Measurements from ENCODE around the gene TEAD1.

The TEAD1 gene

DNA sequence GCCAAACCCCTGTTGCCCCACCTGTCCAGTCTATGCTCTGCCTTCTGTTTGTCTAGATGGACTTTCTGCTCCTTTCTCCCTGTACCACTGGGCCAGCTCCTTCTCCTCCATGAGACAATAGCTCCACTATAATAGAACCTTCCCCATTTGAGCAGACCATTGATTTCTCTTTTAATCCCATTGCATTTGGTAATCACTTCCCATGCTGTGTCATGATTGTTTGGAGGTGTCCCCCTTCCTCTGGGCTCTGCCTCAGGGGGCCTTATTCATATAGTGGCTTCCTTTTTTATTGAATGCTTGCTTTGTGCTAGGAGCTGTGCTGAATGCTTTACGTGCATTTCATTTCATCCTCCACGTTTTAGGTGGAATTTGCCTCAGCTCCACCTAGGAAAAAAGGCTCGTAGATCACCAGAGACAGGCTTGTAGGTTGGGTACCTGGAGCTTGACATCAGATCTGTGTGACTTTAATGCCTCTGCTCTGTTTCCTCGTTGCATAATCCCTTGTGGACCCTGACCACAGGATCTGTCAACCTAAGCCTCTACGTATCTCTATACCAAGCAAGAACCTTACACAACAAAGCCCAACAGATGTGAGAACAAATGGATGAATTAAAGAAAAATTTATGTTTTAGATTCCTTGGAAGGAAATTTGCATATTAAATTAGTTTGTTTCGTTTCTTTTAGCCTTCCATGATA, 228.7 kb downstream of the TEAD1 start:
- Histone ChIP-seq H3K9ac (ENCODE audit: low read length) (no peak overlapping the region), H2AFZ (ENCODE audit: low read length) (no peak overlapping the region), H3K4me1 (ENCODE audit: low read length) (peaks cover 11% of the 10 kb centered on the region), H3K79me2 (ENCODE audit: low read length) (peaks cover 5% of the 10 kb centered on the region; the same call in 1 of the 2 replicates), H3K36me3 (replicated peaks; ENCODE audit: insufficient read depth, low read length) (no peaks in the 10 kb centered on the region), H3K27me3 (replicated peaks; ENCODE audit: insufficient read depth, low read length) (no peaks in the 10 kb centered on the region), H3K9me3 (replicated peaks; ENCODE audit: insufficient read depth, low read length) (no peaks in the 10 kb centered on the region), H3K9me2 (replicated peaks; ENCODE audit: insufficient read depth, low read length) (no peaks in the 10 kb centered on the region), H4K20me1 (ENCODE audit: insufficient read depth, low read length) (no peaks in the 10 kb centered on the region), H3K4me2 (ENCODE audit: low read depth, low read length) (no peak overlapping the region), H3K27ac (ENCODE audit: low read length) (no peak overlapping the region), H3F3A (ENCODE audit: insufficient read depth, low read length) (no peaks in the 10 kb centered on the region), H3K4me3 (ENCODE audit: low read length) (no peak overlapping the region)
- no peak for TF ChIP-seq CTCF (IDR thresholded peaks at IDR 0.05; ENCODE audit: low read length)
- TF ChIP-seq EZH2phosphoT487 (IDR thresholded peaks at IDR 0.05; ENCODE audit: low read length) = no peak
- TF ChIP-seq EZH2 (optimal IDR thresholded peaks at IDR 0.05; ENCODE audit: low read depth, low read length) = no peak
- no peak for DNase-seq

GRCh38 chr11:12905435-12905834, 231.2 kb downstream of the TEAD1 start:
- H2AFZ ChIP-seq (ENCODE audit: low read length) = no peak overlapping the region
- H3K4me3 ChIP-seq (ENCODE audit: low read length) = no peak overlapping the region
- H3K9me3 ChIP-seq (replicated peaks; ENCODE audit: insufficient read depth, low read length) = no peaks in the 10 kb centered on the region
- peaks cover 11% of the 10 kb centered on the region for H3K4me1 ChIP-seq (ENCODE audit: low read length)
- H3K27me3 ChIP-seq (replicated peaks; ENCODE audit: insufficient read depth, low read length) = no peaks in the 10 kb centered on the region
- H3K36me3 ChIP-seq (replicated peaks; ENCODE audit: insufficient read depth, low read length) = no peaks in the 10 kb centered on the region
- no peaks in the 10 kb centered on the region for H3K9me2 ChIP-seq (replicated peaks; ENCODE audit: insufficient read depth, low read length)
- no peak for DNase-seq
- H3K4me2 ChIP-seq (ENCODE audit: low read depth, low read length) = no peak overlapping the region
- no peaks in the 10 kb centered on the region for H4K20me1 ChIP-seq (ENCODE audit: insufficient read depth, low read length)
- peaks cover 5% of the 10 kb centered on the region; the same call in 1 of the 2 replicates for H3K79me2 ChIP-seq (ENCODE audit: low read length)
- no peak for TF ChIP-seq CTCF (IDR thresholded peaks at IDR 0.05; ENCODE audit: low read length)
- no peak for TF ChIP-seq EZH2phosphoT487 (IDR thresholded peaks at IDR 0.05; ENCODE audit: low read length)
- TF ChIP-seq EZH2 (optimal IDR thresholded peaks at IDR 0.05; ENCODE audit: low read depth, low read length) = no peak
- H3K9ac ChIP-seq (ENCODE audit: low read length) = no peak overlapping the region
- no peak overlapping the region for H3K27ac ChIP-seq (ENCODE audit: low read length)
- no peaks in the 10 kb centered on the region for H3F3A ChIP-seq (ENCODE audit: insufficient read depth, low read length)

DNA sequence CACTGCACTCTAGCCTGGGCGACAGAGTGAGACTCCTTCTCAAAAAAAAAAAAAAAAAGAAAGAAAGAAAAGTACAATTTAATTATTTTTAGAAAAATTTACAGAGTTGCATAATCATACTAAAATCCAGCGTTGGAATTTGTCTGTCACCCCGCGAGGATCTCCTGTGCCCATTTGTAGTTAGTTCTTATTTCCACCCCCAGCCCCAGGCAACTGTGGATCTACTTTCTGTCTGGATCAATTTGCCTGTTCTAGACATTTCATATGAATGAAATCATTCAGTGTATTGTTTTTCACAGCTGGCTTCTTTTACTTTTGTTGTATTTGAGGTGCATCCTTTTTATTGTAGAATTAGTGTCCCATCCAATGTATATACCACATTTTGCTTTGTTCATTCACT, 232.3 kb downstream of the TEAD1 start:
- no peaks in the 10 kb centered on the region for H4K20me1 ChIP-seq (ENCODE audit: insufficient read depth, low read length)
- no peak for TF ChIP-seq EZH2phosphoT487 (IDR thresholded peaks at IDR 0.05; ENCODE audit: low read length)
- H3K4me3 ChIP-seq (ENCODE audit: low read length) = no peak overlapping the region
- H3K4me1 ChIP-seq (ENCODE audit: low read length) = peaks cover 4% of the 10 kb centered on the region
- H3K27me3 ChIP-seq (replicated peaks; ENCODE audit: insufficient read depth, low read length) = no peaks in the 10 kb centered on the region
- no peak overlapping the region for H2AFZ ChIP-seq (ENCODE audit: low read length)
- H3K9me2 ChIP-seq (replicated peaks; ENCODE audit: insufficient read depth, low read length) = no peaks in the 10 kb centered on the region
- H3F3A ChIP-seq (ENCODE audit: insufficient read depth, low read length) = no peaks in the 10 kb centered on the region
- H3K9me3 ChIP-seq (replicated peaks; ENCODE audit: insufficient read depth, low read length) = no peaks in the 10 kb centered on the region
- H3K9ac ChIP-seq (ENCODE audit: low read length) = no peak overlapping the region
- no peak overlapping the region for H3K4me2 ChIP-seq (ENCODE audit: low read depth, low read length)
- no peaks in the 10 kb centered on the region for H3K36me3 ChIP-seq (replicated peaks; ENCODE audit: insufficient read depth, low read length)
- H3K79me2 ChIP-seq (ENCODE audit: low read length) = peaks cover 5% of the 10 kb centered on the region; the same call in 1 of the 2 replicates
- no peak overlapping the region for H3K27ac ChIP-seq (ENCODE audit: low read length)
- DNase-seq = no peak

- Histone ChIP-seq H3K9me2 (replicated peaks; ENCODE audit: insufficient read depth, low read length) (no peaks in the 10 kb centered on the region), H3K4me3 (ENCODE audit: low read length) (no peak overlapping the region), H3K4me1 (ENCODE audit: low read length) (no peaks in the 10 kb centered on the region), H3K27ac (ENCODE audit: low read length) (no peak overlapping the region), H2AFZ (ENCODE audit: low read length) (no peak overlapping the region), H3K9me3 (replicated peaks; ENCODE audit: insufficient read depth, low read length) (no peaks in the 10 kb centered on the region), H3K27me3 (replicated peaks; ENCODE audit: insufficient read depth, low read length) (no peaks in the 10 kb centered on the region), H3K36me3 (replicated peaks; ENCODE audit: insufficient read depth, low read length) (no peaks in the 10 kb centered on the region), H3F3A (ENCODE audit: insufficient read depth, low read length) (no peaks in the 10 kb centered on the region), H4K20me1 (ENCODE audit: insufficient read depth, low read length) (no peaks in the 10 kb centered on the region), H3K79me2 (ENCODE audit: low read length) (no peaks in the 10 kb centered on the region), H3K9ac (ENCODE audit: low read length) (no peak overlapping the region), H3K4me2 (ENCODE audit: low read depth, low read length) (no peak overlapping the region)
- TF ChIP-seq EZH2 (optimal IDR thresholded peaks at IDR 0.05; ENCODE audit: low read depth, low read length) = no peak
- no peak for DNase-seq
These were observed 235.7 kb downstream of the TEAD1 start for GRCh38 chr11:12909879-12910278.
